Daoy (cell line): ENCODE data around the gene SLC35G6. TPM values are rescaled to one million over a fixed set of nuclear protein-coding genes. Genes with fewer than 3 reads are reported as not detected.
"Not testable (repeated sequence)": the region's sequence is repeated elsewhere in the genome, so short reads cannot be mapped to it uniquely, and the experiment has no call there.

Experiments
- DNase-seq: peaks from one replicate; pipeline ENCODE4 v3.0.0-alpha.2; 2015; ENCODE audit warnings: low read depth
- total RNA-seq: library from RNA; depleted of rRNA; stranded (reverse); fragments of >200 nt; shearing (Covaris generic); gene quantifications from 2 replicates; pipeline ENCODE4 v1.2.3, GENCODE V29; 2014

The SLC35G6 gene
- total RNA-seq, 1 experiment from 2014 or later = 0.06 TPM

DNA sequence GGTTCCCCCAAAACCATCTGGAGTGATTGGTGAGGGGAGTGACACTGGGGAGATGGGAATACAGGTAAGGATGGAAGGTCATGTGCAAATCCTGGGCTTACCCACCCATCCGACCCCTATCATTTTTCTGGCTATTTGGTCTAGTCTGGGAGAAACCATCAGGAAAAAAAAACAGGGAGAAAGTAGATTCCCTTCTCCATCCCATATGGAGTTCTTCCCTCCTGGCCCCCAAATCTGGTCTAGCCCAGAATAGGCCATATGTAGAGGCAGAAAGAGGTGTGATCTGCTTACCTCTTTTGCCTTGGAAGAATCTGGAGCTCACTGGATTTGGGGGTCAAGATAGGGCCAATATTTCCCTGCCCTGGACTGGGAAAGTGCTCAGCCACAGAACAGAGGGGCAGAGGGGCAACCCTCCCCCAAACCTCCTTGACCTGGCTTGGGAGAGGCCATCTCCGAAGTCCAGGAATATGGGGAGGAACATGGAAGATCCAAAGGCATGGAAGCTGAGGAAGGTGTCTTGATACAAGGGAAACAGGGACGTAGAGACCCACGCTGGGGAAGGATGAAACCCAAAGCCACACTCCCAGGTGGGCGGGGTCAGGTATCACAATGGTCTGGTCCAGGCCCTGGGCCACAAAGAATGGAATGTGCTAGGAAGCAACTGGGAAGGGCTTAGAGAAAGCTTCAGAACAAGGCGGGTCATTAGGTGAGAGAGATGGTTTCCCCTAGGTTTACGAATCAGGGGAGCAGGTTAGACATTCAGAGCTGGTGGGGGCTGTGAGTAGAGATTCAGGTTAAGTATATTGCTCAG is 20.2 kb upstream of the SLC35G6 start:
- no peak for DNase-seq

GRCh38 chr17:7462474-7463371 is 18.5 kb upstream of the SLC35G6 start:
- no peak for DNase-seq

DNA sequence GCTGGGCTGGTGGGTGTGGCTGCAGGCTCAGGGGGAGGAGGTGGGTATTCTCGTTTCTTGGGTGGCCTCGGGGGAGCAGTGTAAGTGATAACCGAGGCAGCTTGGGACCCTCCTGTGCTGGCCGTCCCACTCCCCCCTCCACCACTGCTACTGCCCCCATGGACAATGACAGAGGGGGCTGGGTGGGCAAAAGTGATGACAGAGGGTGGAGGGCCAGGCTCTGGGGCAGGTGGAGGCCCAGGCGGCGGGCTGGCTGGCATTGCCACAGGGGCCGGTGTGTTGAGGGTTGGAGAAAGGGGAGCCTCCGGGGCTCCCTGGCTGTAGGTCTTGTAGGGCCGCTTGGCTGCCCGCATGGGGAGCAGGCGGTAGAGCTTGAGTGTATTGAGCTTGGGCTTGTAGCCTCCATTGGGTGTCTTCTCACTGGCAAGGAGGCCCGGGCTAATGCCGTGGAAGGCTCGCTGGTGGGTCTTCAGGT is 17.8 kb upstream of the SLC35G6 start:
- DNase-seq = no peak

DNA sequence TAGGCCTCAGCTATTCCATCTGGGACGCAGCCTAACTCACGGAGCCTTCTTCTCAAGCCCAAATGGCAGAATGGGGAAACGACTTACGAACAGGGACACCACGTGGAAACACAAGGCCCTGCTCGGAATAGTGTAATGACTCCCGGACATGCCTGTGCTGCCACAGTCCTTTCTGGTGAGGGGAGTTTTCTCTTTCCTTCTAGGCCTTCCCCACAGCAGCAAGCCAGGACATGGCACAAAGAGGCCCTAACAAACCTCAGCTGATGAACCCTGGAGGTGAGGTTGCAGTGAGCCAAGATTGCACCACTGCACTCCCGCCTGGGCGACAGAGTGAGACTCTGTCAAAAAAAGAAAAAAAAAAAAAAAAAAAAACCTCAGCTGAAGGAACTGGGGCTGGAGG is 17.2 kb upstream of the SLC35G6 start:
- DNase-seq = no peak

- no peak for DNase-seq
Observed at GRCh38 chr17:7465597-7466275, 15.5 kb upstream of the SLC35G6 start.

DNA sequence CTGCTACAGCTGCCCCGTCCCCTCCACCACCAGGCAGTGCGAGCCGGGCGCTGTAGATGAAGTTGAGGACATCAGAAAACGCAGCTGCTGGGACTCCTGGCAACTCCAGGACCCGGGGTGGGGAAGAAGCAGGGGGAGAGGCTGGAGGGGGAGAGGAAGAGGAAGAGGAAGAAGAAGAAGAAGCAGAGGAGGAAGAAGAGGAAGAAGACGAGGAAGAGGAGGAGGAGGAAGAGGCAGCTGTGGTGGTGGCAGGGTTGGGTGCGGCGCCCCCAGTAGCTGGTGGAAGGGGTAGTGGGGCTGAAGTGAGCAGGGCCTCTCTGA is 15.0 kb upstream of the SLC35G6 start:
- no peak for DNase-seq

DNA sequence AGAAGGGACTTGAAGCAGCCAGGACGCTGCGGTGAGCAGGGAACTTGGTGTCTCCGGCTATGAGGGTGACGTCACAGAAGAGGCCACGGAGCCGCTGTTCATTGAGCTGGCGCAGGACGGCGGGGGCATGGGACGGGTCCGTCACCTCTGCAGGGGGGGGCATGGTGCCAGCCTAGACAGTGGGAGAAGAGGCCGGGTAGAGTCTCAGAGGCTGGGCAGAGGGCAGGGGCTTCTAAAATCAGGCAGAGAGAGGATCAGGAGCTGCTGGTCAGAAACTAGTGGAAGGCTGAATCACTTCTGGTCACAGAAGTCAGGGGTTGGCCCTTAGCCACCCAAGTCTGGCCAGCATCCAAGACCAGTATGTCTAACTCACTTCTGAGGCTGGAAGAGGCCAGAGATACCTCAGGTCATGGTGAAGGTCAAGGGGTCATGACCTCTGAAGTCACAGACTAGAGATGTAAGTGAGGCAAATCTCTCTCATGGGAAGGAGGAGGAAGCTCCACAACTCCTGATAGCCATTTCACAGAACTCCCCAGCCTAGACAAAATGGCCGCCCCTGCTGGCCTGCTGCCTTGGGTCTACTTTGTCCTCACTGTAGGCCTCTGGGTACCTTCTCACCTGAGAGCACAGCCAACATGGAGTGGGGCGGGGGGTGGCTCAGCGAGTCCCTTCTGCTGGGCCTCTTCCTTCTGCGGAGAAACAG is 14.5 kb upstream of the SLC35G6 start:
- DNase-seq = no peak

DNA sequence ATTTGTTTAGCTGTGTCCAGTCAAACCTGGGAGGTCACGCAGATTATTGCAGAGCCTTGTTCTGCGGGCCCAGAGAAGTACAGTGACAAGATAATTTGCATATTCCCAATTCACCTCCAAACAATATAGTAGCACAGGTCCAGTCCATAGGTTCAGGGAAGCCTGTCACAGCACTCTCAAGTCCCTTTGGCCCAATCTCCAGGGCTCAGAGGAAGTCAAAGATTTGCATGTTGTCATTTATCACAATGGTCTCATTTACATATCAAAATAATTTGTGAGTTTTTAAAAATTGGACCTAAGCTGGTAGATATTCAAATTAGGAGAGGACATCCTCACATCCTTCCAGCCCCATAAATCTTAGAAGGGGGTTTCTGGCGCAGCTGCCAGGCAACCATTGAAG is 13.7 kb upstream of the SLC35G6 start:
- DNase-seq = no peak

DNA sequence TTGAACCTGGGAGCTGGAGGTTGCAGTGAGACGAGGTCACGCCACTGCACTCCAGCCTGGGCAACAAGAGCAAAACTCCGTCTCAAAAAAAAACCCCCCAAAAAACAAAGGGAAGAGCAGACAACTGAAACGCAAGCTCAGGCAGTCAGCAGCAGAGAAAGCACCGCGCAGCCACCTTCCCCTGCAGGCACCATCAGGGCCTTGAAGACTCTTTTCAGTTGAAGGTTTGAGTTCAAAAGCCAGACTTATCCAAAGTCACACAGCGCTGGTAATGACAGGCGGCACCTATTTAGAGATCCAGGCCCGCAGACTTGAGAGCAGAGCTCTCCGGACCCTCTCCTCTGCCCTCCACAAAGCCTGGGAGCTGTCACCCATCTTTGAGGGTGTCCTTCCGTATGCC is 13.0 kb upstream of the SLC35G6 start:
- no peak for DNase-seq

GRCh38 chr17:7468804-7469389 is 12.3 kb upstream of the SLC35G6 start:
- no peak for DNase-seq

DNA sequence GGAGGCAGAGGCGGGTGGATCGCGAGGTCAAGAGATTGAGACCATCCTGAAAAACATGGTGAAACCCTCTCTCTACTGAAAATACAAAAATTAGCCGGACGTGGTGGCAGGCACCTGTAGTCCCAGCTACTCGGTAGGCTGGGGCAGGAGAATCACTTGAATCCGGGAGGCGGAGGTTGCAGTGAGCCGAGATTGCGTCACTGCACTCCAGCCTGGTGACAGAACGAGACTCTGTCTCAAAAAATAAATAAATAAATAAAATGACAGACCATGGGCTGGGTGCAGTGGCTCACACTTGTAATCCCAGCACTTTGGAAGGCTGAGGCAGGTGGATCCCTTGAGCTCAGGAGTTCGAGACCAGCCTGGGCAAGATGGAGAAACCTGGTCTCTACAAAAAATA is 11.4 kb upstream of the SLC35G6 start:
- DNase-seq = not testable (repeated sequence)

GRCh38 chr17:7470457-7470973 is 10.7 kb upstream of the SLC35G6 start:
- DNase-seq = not testable (repeated sequence)

- no peak for DNase-seq
Observed at GRCh38 chr17:7471729-7472128, 9.5 kb upstream of the SLC35G6 start.

DNA sequence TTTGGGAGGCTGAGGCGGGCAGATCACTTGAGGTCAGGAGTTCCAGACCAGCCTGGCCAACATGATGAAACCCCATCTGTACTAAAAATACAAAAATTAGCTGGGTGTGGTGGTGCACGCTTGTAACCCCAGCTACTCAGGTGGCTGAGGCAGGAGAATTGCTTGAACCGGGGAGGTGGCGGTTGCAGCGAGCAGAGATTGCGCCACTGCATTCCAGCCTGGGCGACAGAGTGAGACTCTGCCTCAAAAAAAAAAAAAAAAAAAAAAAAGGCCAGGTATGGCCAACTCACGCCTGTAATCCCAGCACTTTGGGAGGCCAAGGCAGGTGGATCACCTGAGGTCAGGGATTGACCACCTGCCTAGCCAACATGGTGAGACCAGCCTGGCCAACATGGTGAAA is 6.5 kb upstream of the SLC35G6 start:
- DNase-seq = not testable (repeated sequence)

GRCh38 chr17:7475764-7476422 is 5.4 kb upstream of the SLC35G6 start:
- DNase-seq = no peak

DNA sequence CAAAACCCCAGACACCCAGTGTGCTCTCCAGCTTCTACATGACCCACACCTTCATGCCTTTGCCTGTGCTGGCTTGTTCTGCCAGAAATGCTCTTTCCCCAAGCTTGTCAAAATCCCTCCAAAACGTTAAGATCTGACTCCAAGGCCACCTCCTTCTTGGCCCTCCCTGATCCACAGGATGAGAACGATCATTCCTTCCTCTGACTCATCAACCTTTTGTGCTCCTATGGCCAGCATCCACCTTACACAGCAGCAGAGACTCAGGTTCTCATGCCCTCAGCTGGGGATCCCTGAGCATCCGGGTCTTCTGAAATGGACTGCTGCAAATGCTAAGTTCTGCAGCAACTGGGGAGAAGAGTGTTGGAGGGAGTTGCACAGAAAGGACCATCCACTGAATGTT is 4.8 kb upstream of the SLC35G6 start:
- peak; percentile 61 for DNase-seq

DNA sequence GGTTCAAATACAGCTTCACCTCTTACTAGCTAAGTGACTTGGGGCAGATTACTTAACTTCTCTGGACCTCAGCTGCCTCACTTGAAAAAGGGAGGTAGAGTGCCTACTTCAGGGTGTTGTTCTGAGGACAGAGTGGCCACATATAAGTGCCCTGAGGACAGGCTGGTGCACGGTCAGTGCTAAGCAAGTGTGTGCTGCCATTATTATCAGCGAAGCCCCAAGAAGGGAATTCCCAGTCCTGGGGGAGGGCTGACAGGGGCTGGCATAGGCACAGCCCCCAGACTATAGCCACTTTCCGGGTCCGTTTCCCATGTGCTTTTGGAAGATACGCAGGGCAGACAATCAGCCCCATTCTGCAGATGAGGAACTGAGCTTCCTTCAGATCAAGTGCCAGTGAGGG is 4.3 kb upstream of the SLC35G6 start:
- DNase-seq = no peak

GRCh38 chr17:7477392-7478275 is 3.6 kb upstream of the SLC35G6 start:
- no peak for DNase-seq
